BE2C (cell line): ENCODE measurements around the gene HTR5A.

Experiments
- DNase-seq: peaks from one replicate; pipeline ENCODE4 v3.0.0-alpha.2; 2020
- H3K27me3 ChIP-seq: fragments of 250-450 bp; sonication (Bioruptor Pico); 2 replicates; pipeline ENCODE4 v1.5.1; 2020; ENCODE audit warnings: mild to moderate bottlenecking
- H3K36me3 ChIP-seq: fragments of 250-450 bp; sonication (Bioruptor Pico); 2 replicates; pipeline ENCODE4 v1.5.1; 2020; ENCODE audit warnings: mild to moderate bottlenecking
- H3K4me1 ChIP-seq: fragments of 250-450 bp; sonication (Bioruptor Pico); 2 replicates; pipeline ENCODE4 v1.5.1; 2020
- H3K4me3 ChIP-seq: 2 replicates; pipeline ENCODE4 v1.5.1; 2011; ENCODE audit warnings: low read depth, low read length
- H3K9me3 ChIP-seq: fragments of 250-450 bp; sonication (Bioruptor Pico); 2 replicates; pipeline ENCODE4 v1.5.1; 2020
- CTCF ChIP-seq: IDR thresholded peaks from 2 replicates; pipeline ENCODE4 v1.5.1; 2012; ENCODE audit warnings: mild to moderate bottlenecking, low read depth, low read length

Gene HTR5A

GRCh38 chr7:155071121-155071651 lies 1.1 kb downstream of the HTR5A start:
- Histone ChIP-seq H3K4me1 (no peaks in the 10 kb centered on the region), H3K4me3 (no peak overlapping the region), H3K9me3 (no peaks in the 10 kb centered on the region), H3K27me3 (peaks cover 80% of the 10 kb centered on the region), H3K36me3 (no peaks in the 10 kb centered on the region)
- DNase-seq = no peak
- TF ChIP-seq CTCF = no peak

GRCh38 chr7:155071916-155072571 lies 1.9 kb downstream of the HTR5A start:
- Histone ChIP-seq H3K27me3 (peaks cover 76% of the 10 kb centered on the region), H3K9me3 (no peaks in the 10 kb centered on the region), H3K36me3 (no peaks in the 10 kb centered on the region), H3K4me1 (no peaks in the 10 kb centered on the region), H3K4me3 (no peak overlapping the region)
- DNase-seq = no peak
- no peak for TF ChIP-seq CTCF

GRCh38 chr7:155073922-155074321 lies 3.8 kb downstream of the HTR5A start:
- Histone ChIP-seq H3K4me3 (no peak overlapping the region), H3K4me1 (no peaks in the 10 kb centered on the region), H3K9me3 (no peaks in the 10 kb centered on the region), H3K36me3 (no peaks in the 10 kb centered on the region), H3K27me3 (peaks cover 62% of the 10 kb centered on the region)
- TF ChIP-seq CTCF = no peak
- DNase-seq = no peak

- no peaks in the 10 kb centered on the region for H3K36me3 ChIP-seq
- no peak for TF ChIP-seq CTCF
- DNase-seq = no peak
- H3K4me1 ChIP-seq = no peaks in the 10 kb centered on the region
- peaks cover 41% of the 10 kb centered on the region for H3K27me3 ChIP-seq
- no peak overlapping the region for H3K4me3 ChIP-seq
- H3K9me3 ChIP-seq = no peaks in the 10 kb centered on the region
Observed at GRCh38 chr7:155084021-155084420, 13.9 kb downstream of the HTR5A start.

GRCh38 chr7:155084969-155085368 lies 14.8 kb downstream of the HTR5A start:
- no peak for DNase-seq
- Histone ChIP-seq H3K36me3 (no peaks in the 10 kb centered on the region), H3K27me3 (peaks cover 41% of the 10 kb centered on the region), H3K4me3 (no peak overlapping the region), H3K4me1 (no peaks in the 10 kb centered on the region), H3K9me3 (no peaks in the 10 kb centered on the region)
- TF ChIP-seq CTCF = no peak

GRCh38 chr7:155090684-155091083 lies 20.6 kb downstream of the HTR5A start:
- no peak overlapping the region for H3K4me3 ChIP-seq
- no peak for DNase-seq
- H3K36me3 ChIP-seq = no peaks in the 10 kb centered on the region
- H3K4me1 ChIP-seq = no peaks in the 10 kb centered on the region
- peaks cover 13% of the 10 kb centered on the region for H3K27me3 ChIP-seq
- H3K9me3 ChIP-seq = no peaks in the 10 kb centered on the region
- TF ChIP-seq CTCF = no peak
